Dermis microvascular lymphatic vessel endothelial cell (primary cell): ENCODE results near the gene PRKCA. TPM values are rescaled to one million over a fixed set of nuclear protein-coding genes. Genes with fewer than 3 reads are reported as not detected.
A peak's percentile ranks its signal among the peaks of the same experiment; 100 is the strongest.

Experiments
- DNase-seq, 2 donors: peaks; one replicate each; pipeline versions ENCODE4 v3.0.0 to v3.0.0-alpha.2; 2010; ENCODE audit warnings: low read depth in 2 of 2
- total RNA-seq: library from RNA; depleted of rRNA; stranded (reverse); fragments of >200 nt; gene quantifications from 2 replicates; pipeline ENCODE4 v1.2.1, GENCODE V29; 2014

Gene PRKCA
- total RNA-seq, 1 donor from 2014 or later = 3.6 TPM

DNA sequence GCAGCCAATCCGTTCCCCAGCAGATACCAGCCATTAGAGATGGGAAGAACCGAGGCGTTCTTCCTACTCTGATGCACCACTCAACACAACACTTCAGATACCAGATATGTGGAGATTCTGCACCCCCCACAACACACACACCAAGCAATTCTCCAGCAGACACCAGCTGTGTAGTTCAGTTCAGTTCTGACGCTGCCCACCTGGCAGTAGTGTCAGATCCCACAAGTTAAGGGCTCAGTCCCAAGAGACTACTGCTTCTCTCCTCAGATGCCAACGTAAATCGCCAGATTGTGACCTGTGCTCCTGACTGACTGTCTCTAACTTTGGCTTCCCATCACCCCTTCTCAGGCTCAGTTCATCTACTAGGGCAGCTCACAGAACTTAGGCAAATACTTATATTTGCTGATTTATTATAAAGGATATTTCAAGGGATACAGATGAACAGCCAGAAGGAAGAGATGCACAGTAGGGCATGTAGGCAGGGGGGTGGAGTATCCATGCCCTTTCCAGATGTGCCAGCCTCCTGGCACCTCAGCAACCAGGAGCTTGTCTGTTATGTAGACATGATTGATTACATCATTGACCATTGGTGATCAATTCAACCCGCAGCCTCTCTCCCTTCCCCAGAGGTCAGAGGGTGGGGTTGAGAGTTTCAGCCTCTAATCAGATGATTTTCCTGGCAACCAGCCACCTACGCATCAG lies 110.6 kb downstream of the PRKCA start:
- DNase-seq = no peak

DNA sequence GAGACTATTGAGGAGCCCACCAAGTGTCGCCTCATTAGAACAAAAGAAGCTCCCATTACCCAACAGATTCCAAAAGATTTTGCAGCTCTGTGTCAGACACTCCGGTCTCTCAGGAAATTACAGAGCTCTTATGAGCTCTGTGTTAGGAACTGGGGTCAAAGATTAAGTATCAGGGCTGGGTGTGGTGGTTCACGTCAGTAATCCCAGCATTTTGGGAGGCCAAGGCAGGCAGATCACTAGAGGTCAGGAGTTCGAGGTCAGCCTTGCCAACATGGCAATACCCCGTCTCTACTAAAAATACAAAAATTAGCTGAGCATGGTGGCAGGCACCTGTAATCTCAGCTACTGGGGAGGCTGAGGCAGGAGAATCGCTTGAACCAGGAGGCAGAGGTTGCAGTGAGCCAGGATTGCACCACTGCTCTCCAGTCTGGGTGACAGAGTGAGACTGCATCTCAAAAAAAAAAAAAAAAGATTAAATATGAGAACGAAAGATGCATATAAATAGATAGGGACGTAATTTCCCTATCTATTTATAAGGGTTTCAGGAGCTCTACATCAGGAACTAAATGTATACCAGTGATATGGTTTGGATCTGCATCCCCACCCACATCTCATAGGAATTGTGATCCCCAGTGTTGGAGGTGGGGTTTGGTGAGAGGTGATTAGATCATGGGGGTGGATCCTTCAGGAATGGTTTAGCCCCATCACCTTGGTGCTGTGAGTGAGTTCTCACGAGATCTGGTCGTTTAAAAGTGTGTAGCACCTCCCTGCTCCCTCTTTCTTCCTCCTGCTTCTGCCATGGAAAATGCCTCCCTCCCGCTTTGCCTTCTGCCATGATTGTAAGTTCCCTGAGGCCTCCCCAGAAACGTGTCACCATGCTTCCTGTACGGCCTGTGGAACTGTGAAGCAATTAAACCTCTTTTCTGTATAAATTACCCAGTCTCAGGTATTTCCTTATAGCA lies 111.4 kb downstream of the PRKCA start:
- no peak for DNase-seq

- no peak for DNase-seq
Observed at GRCh38 chr17:66414561-66415175, 112.3 kb downstream of the PRKCA start.

DNA sequence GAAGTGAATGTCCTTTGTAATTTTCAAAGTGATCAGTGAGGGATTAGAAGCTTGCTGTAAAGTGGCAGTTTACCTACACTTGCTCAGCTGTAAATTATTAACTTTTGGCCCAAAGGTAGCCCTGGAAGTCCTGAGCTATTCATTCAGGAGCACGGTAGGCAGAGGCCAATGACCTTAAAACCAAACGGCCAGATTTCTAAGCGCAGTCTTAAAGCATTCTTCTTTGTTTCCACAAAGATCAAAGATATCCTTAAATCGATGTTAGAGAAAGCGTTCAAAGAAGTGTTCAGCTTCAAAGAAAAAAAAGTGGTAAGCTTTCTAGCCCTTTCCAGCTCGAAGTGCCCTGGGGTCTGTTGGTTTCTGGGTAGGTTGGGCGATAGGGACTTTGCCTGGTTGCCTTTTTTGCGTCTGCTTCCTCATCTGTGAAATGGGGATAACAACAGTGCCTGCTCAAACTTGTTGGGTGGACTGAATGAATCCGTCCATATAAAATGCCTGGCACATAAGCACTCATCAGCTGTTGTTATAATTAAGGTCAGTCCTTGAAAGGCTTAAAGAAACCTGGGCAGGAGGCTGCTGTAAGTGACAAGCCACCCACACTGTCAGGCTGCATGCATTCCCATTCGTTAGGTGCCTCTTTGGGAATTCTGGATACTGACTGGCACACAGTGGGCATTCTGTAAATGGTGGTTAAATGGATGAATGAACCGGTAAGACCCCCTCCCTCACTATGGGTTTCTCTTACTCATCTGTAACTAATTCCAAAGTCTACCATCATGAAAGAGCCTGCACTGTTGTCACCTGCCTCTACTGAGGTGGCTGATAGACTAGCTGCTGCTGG lies 113.2 kb downstream of the PRKCA start:
- no peak for DNase-seq

- DNase-seq = peak; percentile 60 to 62
Observed at GRCh38 chr17:66416207-66416940, 114.0 kb downstream of the PRKCA start.

DNA sequence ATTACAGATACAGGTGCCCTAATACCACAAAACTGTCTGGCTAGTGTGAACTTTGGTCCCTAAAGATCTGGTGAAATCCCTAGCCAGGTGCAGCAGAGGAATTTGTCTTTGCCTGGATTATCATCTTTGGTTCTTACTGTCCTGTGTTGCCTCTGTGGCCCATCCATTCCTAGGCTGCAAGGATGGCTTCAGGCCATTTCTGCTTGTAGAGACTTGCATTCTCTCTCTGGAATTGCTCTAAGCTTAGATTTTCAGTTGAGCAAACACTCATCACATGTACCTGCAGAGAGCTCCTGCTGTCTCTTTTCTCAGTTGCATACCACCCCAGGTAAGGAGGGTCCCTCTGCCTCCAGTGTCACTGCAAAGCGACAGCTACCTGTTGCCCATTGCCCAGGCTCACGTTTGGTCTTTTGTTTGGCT lies 114.9 kb downstream of the PRKCA start:
- DNase-seq = no peak

DNA sequence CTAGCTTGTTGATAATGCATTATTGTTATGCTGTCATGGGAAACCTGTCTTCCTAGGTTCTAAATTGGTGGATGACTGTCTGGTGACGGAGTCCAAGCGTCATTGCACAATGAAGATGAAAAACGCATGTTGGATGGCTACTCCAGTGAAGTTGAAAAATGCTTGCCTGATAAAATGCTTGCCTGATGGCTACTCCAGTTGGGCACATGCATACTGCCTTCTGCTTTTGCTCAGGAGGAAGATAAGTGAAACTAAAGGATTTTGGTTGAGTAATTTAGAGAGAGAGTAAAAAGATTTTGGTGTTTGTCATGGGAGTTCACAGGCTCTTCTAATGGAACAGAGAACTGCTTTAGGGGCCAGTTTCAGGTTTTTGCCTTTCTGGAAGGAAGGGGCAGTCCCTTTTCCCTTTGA lies 118.6 kb downstream of the PRKCA start:
- no peak for DNase-seq

DNA sequence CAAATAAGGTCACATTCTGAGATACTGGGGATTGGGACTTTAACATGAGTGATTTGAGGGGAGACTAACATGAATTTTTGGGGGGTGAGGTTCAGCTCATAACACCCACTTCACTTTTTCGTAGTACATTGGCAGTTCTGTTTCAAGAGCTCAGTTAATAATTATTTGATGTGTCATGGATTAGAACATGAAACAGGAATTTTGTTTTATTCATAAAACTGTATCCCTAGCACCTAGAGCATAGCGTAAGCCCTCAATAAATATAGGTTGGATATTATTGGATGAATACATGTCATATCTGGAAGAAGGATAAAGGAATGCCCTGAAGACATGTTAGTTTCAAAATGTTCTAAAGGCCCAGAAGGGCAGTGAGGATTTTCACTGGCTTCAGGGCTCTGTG lies 119.8 kb downstream of the PRKCA start:
- no peak for DNase-seq

- no peak for DNase-seq
Observed at GRCh38 chr17:66423056-66423955, 120.9 kb downstream of the PRKCA start.

- no peak for DNase-seq
Observed at GRCh38 chr17:66425756-66426396, 123.5 kb downstream of the PRKCA start.

GRCh38 chr17:66426397-66427033 lies 124.1 kb downstream of the PRKCA start:
- peak in 1 of 2 donors; percentile 25 for DNase-seq

DNA sequence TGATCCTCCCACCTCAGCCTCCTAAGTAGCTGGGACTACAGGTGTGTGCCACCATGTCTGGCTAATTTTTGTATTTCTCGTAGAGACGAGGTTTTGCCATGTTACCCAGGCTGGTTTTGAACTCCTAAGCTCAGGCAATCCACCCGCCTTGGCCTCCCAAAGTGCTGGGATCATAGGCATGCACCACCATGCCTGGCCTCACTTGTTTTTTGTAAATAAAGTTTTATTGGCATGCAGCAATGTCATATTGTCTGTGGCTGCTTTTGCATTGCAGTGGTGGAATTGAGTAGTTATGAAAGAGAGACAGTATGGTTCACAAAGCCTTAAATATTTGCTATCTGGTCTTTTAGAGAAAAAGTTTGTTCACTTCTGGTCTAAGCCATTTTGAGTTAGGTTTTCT lies 124.7 kb downstream of the PRKCA start:
- DNase-seq = no peak

DNA sequence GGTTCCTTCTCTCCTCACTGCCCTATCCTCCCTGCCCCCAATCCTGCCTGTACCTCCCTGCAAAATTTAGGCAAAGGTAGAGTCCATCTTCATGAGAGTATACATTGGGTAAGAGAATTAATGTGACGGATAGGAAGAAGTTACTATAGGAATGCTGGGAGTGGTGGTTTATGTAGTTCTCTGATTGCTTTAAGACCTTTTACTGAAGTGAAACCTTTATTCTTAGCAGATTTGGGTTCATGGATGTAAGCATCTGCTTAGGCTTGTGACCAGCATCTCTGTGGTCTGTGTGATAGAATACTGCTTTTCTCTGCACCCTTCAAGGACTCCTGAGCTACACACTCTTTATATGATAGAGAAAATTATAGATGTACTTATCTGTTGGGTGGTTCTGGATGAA lies 127.3 kb downstream of the PRKCA start:
- no peak for DNase-seq

- no peak for DNase-seq
Observed at GRCh38 chr17:66430846-66431795, 128.7 kb downstream of the PRKCA start.

- peak in 1 of 2 donors; percentile 53 for DNase-seq
Observed at GRCh38 chr17:66431910-66432309, 129.5 kb downstream of the PRKCA start.

DNA sequence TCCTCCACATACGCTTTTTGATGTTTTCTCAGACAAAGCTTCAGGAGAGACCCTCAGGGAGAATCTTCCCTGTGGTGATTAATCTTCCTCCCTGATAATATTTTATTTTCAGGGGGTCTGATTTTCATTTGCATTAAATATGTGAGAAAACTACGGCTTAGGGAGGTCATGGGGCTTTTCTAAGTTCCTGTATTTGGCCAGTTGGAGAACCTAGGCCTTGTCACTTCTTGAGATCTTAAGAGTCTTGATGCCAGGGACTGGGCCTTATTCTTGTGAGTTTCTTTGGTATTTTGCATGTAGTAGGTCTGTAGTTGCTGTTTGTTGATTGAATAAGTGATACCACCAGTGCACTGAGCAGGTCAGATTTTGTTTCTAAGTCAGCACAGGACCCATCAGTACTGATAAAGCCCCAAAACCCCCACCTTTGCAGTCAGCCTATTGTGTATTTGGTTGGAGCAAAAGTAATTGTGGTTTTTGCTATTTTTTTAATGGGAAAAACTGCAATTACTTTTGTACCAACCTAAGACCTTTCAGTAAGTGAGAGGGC lies 130.1 kb downstream of the PRKCA start:
- no peak for DNase-seq

DNA sequence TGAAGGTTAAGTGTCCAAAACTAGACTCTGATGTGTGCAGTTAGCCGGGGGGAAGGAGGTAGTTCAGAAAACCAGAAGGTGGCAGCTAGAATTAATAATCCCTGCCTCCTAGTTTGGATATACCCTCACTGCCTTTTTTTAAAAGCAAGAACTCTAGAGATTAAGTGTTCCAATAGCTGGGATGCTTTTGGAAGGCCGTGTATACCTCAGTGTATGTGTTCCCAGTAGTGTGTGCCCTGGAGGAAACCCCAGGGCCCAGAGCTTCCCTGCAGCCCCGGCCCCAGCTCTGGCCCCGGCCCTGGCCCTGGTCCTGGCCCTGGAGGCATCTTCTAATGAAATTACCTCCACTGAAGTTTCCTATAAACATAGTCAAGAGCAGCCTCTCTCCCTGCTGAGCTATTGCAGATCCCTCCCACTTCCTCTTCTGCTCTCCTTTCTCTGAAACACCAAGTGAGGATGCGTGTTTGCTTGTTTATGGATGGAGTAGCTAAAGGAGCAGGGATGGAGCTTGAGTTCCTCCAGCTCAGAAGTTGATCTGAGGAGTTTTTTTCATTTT lies 130.7 kb downstream of the PRKCA start:
- peak in 1 of 2 donors; percentile 12 for DNase-seq
